Measurements from ENCODE around the gene RC3H1.

DNA sequence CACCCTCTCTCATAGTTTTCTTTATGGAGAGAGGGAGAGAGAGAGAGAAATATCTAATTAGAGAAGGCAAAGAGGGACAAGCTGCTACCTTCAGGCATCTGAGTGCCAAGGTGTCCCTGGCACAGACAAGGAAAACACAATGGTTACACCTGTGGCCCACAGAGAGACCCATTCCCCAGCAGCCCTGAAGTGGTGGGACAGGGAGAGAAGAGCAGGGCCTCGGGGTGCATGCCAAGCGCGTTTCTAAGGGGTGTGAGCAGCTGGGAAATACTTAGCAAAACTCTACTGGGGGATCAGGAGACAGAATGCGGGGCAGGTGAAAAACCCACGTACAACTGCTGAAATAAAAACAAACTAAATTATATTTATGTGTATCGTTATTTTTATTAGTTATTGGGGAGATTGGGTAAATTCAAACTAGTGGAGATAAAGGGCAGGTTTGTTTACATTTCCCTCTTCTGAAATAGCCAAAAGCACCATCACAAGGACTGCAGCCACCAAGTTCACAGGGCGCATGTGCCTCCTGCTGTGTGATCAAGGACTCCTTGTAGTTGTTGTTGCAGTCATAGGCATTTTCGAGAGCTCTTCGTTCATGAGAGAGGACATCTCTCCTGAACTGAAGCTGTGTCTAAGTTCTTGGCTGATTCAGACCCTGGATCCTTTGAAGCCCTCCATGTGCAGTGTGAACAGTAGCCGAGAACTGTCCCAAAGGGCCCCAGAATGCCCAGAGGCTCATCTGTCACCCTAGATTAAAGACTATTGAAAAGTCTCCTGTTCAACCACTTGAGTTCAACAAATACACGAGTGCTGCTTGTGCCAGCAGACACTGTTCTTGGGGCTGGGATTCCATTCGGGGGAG lies 104.3 kb downstream of the RC3H1 start:
- TF ChIP-seq POLR2A (IDR thresholded peaks at IDR 0.05; ENCODE audit: low read depth) (no peak), CTCF (IDR thresholded peaks at IDR 0.05) (no peak)

Data from esophagus muscularis mucosa (tissue), 3 donors.